A549 (cell line): ENCODE data around the gene CHI3L1. TPM values are rescaled to one million over a fixed set of nuclear protein-coding genes. Genes with fewer than 3 reads are reported as not detected.

Source experiments
- ATAC-seq, 2 experiments: fragments of 200-7000 bp in 1 of 2; fragments of >200 bp in 1 of 2; cut with Nextera tagmentation in 1 of 2; cut with Tn5 transposase in 1 of 2; 3 replicates each; pipeline versions ENCODE4 v1.8.0 to v1.9.1; 2018 to 2020; ENCODE audit warnings: mild to moderate bottlenecking in 1 of 2, moderate library complexity in 1 of 2
- CTCF ChIA-PET: fragments of 300-600 bp; sonication (Branson Sonifier 250); formaldehyde crosslinking; extraction: SDS; loops from one replicate; lab custom pipeline; 2021; ENCODE audit warnings: antibody characterized with exemption, inconsistent platforms; lab: Yijun Ruan, JAX
- POLR2A ChIA-PET: fragments of 350-600 bp; formaldehyde crosslinking; extraction: SDS; loops from one replicate; lab custom pipeline; 2021; ENCODE audit warnings: antibody characterized with exemption, inconsistent platforms; lab: Yijun Ruan, JAX
- DNase-seq, 2 experiments: peaks; one replicate each; pipeline versions ENCODE4 v3.0.0 to v3.0.0-alpha.2; 2011 to 2016; ENCODE audit warnings: low read depth in 1 of 2, low spot score in 1 of 2
- FAIRE-seq: peaks from 2 replicates; lab custom pipeline; 2011; peaks lifted over from hg19 to GRCh38; lab: Jason Lieb, UNC
- H3K27ac ChIP-seq, 2 experiments: fragments of >200 bp; sonication (Bioruptor Twin); formaldehyde crosslinking; 3 replicates each; pipeline ENCODE4 v1.5.1; 2016 to 2017
- H3K4me1 ChIP-seq: fragments of >200 bp; sonication (Bioruptor Twin); formaldehyde crosslinking; 3 replicates; pipeline ENCODE4 v1.6.1; 2016
- H3K4me2 ChIP-seq: fragments of >200 bp; sonication (Bioruptor Twin); formaldehyde crosslinking; 3 replicates; pipeline ENCODE4 v1.6.1; 2016
- H3K4me3 ChIP-seq: fragments of >200 bp; sonication (Bioruptor Twin); formaldehyde crosslinking; 3 replicates; pipeline ENCODE4 v1.5.1; 2016
- H3K9me3 ChIP-seq: fragments of >200 bp; sonication (Bioruptor Twin); formaldehyde crosslinking; 3 replicates; pipeline ENCODE4 v1.6.1; 2016
- ATOH8 ChIP-seq: fragments of 250-450 bp; sonication (Bioruptor Pico); IDR thresholded peaks from 2 replicates; pipeline ENCODE4 v1.5.0; 2020; ENCODE audit warnings: low read depth, mild to moderate bottlenecking, moderate library complexity
- CHD2 ChIP-seq: fragments of 150-350 bp; IDR thresholded peaks from 2 replicates; pipeline ENCODE4 v1.6.1; 2014; ENCODE audit warnings: low read length; ENCODE audit not compliant: partially characterized antibody
- CHD4 ChIP-seq: fragments of 200-600 bp; sonication (generic); IDR thresholded peaks from 2 replicates; pipeline ENCODE4 v1.6.1; 2016; ENCODE audit warnings: antibody characterized with exemption, mild to moderate bottlenecking, borderline replicate concordance
- EHMT2 ChIP-seq: fragments of 200-600 bp; sonication (generic); IDR thresholded peaks from 2 replicates; pipeline ENCODE4 v1.6.1; 2016; ENCODE audit warnings: antibody characterized with exemption, low read depth, mild to moderate bottlenecking, moderate library complexity
- FOSB ChIP-seq: fragments of 250-450 bp; sonication (Bioruptor Pico); IDR thresholded peaks from 2 replicates; pipeline ENCODE4 v1.5.0; 2020; ENCODE audit warnings: mild to moderate bottlenecking, moderate library complexity
- FOSL2 ChIP-seq, 2 experiments: fragments of 450-650 bp in 1 of 2; fragments of >200 bp in 1 of 2; sonication (Bioruptor Twin) in 1 of 2; formaldehyde crosslinking; IDR thresholded peaks; 2 replicates each; pipeline versions ENCODE4 v1.5.0 to v1.6.1; 2016 to 2020; ENCODE audit warnings: mild to moderate bottlenecking in 1 of 2, moderate library complexity in 1 of 2
- FOXS1 ChIP-seq: fragments of 250-450 bp; sonication (Bioruptor Pico); IDR thresholded peaks from 2 replicates; pipeline ENCODE4 v1.5.0; 2020; ENCODE audit warnings: mild to moderate bottlenecking, moderate library complexity
- HOXA7 ChIP-seq: fragments of 250-450 bp; sonication (Bioruptor Pico); IDR thresholded peaks from 2 replicates; pipeline ENCODE4 v1.5.0; 2020; ENCODE audit warnings: mild to moderate bottlenecking, moderate library complexity
- HOXB13 ChIP-seq: fragments of 250-450 bp; sonication (Bioruptor Pico); IDR thresholded peaks from 2 replicates; pipeline ENCODE4 v1.5.0; 2020; ENCODE audit warnings: low read depth, mild to moderate bottlenecking, moderate library complexity
- JUN ChIP-seq, 2 experiments: fragments of >200 bp; sonication (Bioruptor Twin); formaldehyde crosslinking; IDR thresholded peaks; 2 replicates in 1 of 2; 3 replicates in 1 of 2; pipeline ENCODE4 v1.6.1; 2016 to 2017
- JUNB ChIP-seq: fragments of >200 bp; sonication (Bioruptor Twin); formaldehyde crosslinking; IDR thresholded peaks from 2 replicates; pipeline ENCODE4 v1.6.1; 2016
- KDM5A ChIP-seq: fragments of 200-600 bp; sonication (generic); IDR thresholded peaks from 2 replicates; pipeline ENCODE4 v1.6.1; 2016; ENCODE audit warnings: antibody characterized with exemption, mild to moderate bottlenecking
- MAFK ChIP-seq: fragments of 450-650 bp; IDR thresholded peaks from 2 replicates; pipeline ENCODE4 v1.6.1; 2014; ENCODE audit not compliant: partially characterized antibody
- NR3C1 ChIP-seq: fragments of >200 bp; sonication (Bioruptor Twin); formaldehyde crosslinking; IDR thresholded peaks from 3 replicates; pipeline ENCODE4 v1.6.1; 2017
- POLR2AphosphoS2 ChIP-seq: conservative IDR thresholded peaks from 2 replicates; pipeline ENCODE4 v1.6.1; 2012; ENCODE audit warnings: low read length, improper control_type of control experiment, inconsistent platforms
- RARB ChIP-seq: fragments of 250-450 bp; sonication (Bioruptor Pico); IDR thresholded peaks from 2 replicates; pipeline ENCODE4 v1.8.0; 2021; ENCODE audit warnings: mild to moderate bottlenecking, moderate library complexity
- RCOR1 ChIP-seq: fragments of 150-350 bp; IDR thresholded peaks from 2 replicates; pipeline ENCODE4 v1.6.1; 2014; ENCODE audit warnings: antibody characterized with exemption, low read length, low read depth
- REST ChIP-seq: fragments of 200-600 bp; sonication (generic); IDR thresholded peaks from 2 replicates; pipeline ENCODE4 v1.6.1; 2016; ENCODE audit warnings: antibody characterized with exemption, mild to moderate bottlenecking, moderate library complexity
- RNF2 ChIP-seq: fragments of 200-600 bp; sonication (generic); IDR thresholded peaks from 2 replicates; pipeline ENCODE4 v1.6.1; 2016; ENCODE audit warnings: low read depth, mild to moderate bottlenecking, antibody characterized with exemption, moderate library complexity, borderline replicate concordance
- ZNF302 ChIP-seq: fragments of 250-450 bp; sonication (Bioruptor Pico); IDR thresholded peaks from 2 replicates; pipeline ENCODE4 v1.9.0; 2021; ENCODE audit warnings: inconsistent platforms, mild to moderate bottlenecking, moderate library complexity
- ZSCAN20 ChIP-seq: fragments of 250-450 bp; sonication (Bioruptor Pico); IDR thresholded peaks from 2 replicates; pipeline ENCODE4 v1.8.0; 2022; ENCODE audit warnings: mild to moderate bottlenecking, moderate library complexity
- WGBS: methylation state at CpG from one replicate; pipeline ENCODE4 v1.1.6; 2017; ENCODE audit errors: missing lambda C conversion rate; 5-methylcytosine and 5-hydroxymethylcytosine counted together
- polyA plus RNA-seq, 4 experiments: library from polyadenylated mRNA; depleted of rRNA in 3 of 4; stranded (reverse); fragments of >200 nt; fragmentation: RNase III in 1 of 4; extraction: RNeasy Plus Mini Kit Qiagen cat#74134 plus additional on column Dnase treatment in 1 of 4; gene quantifications; 2 replicates in 3 of 4; 3 replicates in 1 of 4; pipeline ENCODE4 v1.2.3, GENCODE V29; 2011 to 2017

Gene CHI3L1
- polyA plus RNA-seq, 2 of the 4 experiments (the other 2 are of a cell fraction) = 0.04 TPM; not detected in 1

DNA sequence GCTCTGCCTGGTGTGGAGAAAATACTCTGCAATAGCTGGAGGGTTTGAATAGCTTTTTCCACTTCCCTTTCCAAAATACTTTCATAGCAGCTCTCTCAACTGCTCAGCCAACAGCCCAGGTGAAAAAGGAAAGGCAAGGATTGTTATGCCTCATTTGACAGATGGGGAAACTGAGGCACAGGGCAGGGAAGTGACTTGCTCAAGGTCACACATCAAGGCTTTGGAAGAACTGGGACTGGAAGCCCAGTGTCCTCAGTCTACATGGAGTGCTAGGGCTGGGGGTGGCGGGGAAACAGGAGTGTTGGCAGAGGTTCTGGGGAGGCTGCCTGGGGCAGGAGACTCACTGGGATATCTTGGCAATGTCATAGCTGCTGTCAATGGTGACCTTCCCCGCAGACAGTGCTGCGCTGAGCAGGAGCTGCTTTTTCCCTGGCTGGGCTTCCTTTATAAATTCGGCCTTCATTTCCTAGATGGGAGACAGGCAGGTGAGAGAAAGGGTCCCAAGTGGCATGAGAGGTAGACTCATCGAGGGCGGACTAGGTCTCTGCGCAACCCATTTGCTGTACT lies 4.0 kb downstream of the CHI3L1 start:
- TF ChIP-seq RNF2 (no peak), CHD2 (no peak), JUNB (no peak), JUN (IDR thresholded peaks at IDR 0.05) (no peak), ZSCAN20 (CRISPR knock-in tag) (no peak), MAFK (no peak), HOXB13 (no peak), FOSB (CRISPR knock-in tag) (no peak), HOXA7 (CRISPR knock-in tag) (no peak), NR3C1 (no peak), ATOH8 (CRISPR knock-in tag) (no peak), FOSL2 (IDR thresholded peaks at IDR 0.05) (no peak), FOSL2 (CRISPR knock-in tag; IDR thresholded peaks at IDR 0.05) (no peak), FOXS1 (CRISPR knock-in tag) (no peak), EHMT2 (no peak), KDM5A (no peak), REST (no peak), ZNF302 (CRISPR knock-in tag) (no peak)
- no peak overlapping the region for H3K4me3 ChIP-seq
- FAIRE-seq (no peak), ATAC-seq (no peak), DNase-seq (no peak)
- ChIA-PET POLR2A (no interaction called here), CTCF (interaction anchor here (1.3 to 2.4 kb wide), 7 partner anchors 10 to 158 kb away, joined by 3 to 11 read pairs (median 4); no protein-coding TSS in a partner anchor)
- WGBS = 78% methylated on average over 7 of the region's 7 CpGs
- no peak overlapping the region for H3K27ac ChIP-seq
- peaks cover 15% of the 10 kb centered on the region for H3K4me1 ChIP-seq
- H3K9me3 ChIP-seq = no peaks in the 10 kb centered on the region
- H3K4me2 ChIP-seq = no peak overlapping the region

DNA sequence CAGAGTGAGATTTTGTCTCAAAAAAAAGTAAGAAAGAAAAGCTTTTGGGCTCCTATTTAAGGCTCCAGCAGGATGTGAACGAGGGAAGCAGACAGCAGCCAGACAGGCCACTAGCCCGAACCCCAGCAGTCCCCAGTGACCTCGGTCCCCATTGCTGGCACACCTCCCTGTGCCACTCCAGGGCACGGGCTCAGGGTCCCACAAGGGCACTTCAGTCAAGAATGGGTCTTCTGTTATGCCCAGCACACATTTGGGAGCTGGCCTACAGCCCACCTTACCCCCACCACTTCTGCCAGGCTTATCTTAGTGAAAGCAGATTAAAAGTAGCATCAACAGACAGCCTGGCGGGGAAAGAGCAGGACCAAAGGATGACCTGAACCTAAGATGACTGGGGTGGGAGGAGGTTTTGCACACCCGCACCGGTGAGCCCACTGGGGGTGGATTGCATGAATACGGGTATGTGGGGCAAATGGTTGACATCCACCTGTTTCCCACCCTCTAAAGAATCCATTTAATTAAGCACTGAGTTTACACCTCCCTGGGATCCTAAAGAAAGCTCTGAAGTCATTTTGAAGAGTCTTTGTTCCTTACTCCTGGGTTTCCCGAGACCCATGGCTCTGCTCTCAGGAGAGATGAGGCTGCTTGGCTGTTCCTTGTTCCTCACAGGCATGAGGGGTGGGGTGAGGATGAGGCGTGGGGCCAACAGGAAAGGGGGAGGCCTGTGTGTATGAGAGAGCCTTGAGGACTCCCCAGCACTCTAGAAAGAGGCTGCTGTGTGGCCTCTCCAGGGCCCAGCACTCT lies 4.7 kb downstream of the CHI3L1 start:
- TF ChIP-seq RCOR1 (no peak), CHD4 (no peak), POLR2AphosphoS2 (no peak), RARB (CRISPR knock-in tag) (no peak)
- ChIA-PET POLR2A (no interaction called here), CTCF (interaction anchor here (1.3 to 2.4 kb wide), 8 partner anchors 9 to 159 kb away, joined by 3 to 11 read pairs (median 4); no protein-coding TSS in a partner anchor)
- Histone ChIP-seq H3K4me3 (no peak overlapping the region), H3K4me1 (peaks cover 22% of the 10 kb centered on the region), H3K27ac (no peak overlapping the region), H3K4me2 (no peak overlapping the region), H3K9me3 (no peaks in the 10 kb centered on the region)
- DNase-seq = no peak
- 65% methylated on average over 9 of the region's 10 CpGs for WGBS
- no peak for FAIRE-seq
- ATAC-seq = no peak
